ENCODE measurements around the gene CACNA2D2. TPM values are rescaled to one million over a fixed set of nuclear protein-coding genes. Genes with fewer than 3 reads are reported as not detected.

Gene CACNA2D2
- total and polyA plus RNA-seq, 2 donors (not counting 1 experiment from before 2014, with no cell fraction given), result 0.06 TPM; not detected in 1

DNA sequence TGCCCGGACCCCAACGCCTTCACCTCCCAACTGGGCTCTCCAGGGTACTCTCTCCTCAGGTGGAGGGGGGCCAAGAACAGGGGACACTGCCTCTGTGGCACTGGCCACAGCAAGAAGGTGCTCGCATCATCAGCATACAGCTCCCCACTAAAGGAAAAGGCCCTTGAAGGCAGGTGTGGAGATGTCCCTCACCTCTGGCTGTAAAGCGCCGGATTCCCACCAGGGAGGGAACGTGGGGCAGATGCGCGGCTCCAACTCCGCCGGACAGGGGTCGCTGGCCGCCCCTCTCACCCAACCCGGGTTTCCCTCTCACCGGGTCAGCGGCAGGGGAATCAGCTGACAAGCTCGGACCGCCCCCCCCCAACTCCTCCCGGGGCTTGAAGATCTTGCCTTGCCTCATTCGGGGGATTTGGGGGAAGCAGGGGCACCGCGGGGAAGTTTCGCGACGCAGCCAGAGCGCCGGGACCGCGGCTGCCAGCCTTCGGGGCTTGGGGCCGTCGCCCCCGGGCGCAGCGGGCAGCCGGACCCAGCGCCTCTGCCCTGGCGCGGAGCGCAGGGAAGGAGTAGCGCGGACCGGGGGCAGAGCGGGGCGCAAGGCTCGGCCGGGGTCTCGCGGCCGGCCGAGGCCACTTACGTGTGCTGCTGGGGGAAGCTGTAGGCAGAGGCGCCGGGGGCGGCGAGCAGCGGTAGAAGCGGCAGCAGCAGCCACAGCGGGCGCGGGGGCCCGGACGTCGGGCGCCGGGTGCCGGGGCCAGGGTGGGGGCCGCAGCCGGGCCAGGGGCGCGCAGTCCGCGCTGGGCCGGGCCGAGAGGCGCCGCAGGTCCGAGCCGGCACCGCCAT, 630 bp downstream of the CACNA2D2 start:
- Histone ChIP-seq H3K4me2 (ENCODE audit: extremely low read depth, insufficient read depth, low read length) (no peak overlapping the region), H3K9me3 (ENCODE audit: control insufficient read depth, insufficient read depth, low read depth, low read length) (no peaks in the 10 kb centered on the region), H3K27me3 (ENCODE audit: control insufficient read depth, insufficient read depth, low read length) (peaks cover 25% of the 10 kb centered on the region), H2AFZ (ENCODE audit: low read length) (no peak overlapping the region), H3K79me2 (ENCODE audit: control insufficient read depth, insufficient read depth, low read length) (no peaks in the 10 kb centered on the region), H3K4me1 (ENCODE audit: control insufficient read depth, extremely low read depth, insufficient read depth, low read length) (no peaks in the 10 kb centered on the region), H3K36me3 (ENCODE audit: control insufficient read depth, insufficient read depth, low read length) (no peaks in the 10 kb centered on the region), H3K9ac (ENCODE audit: insufficient read depth, low read length) (no peak overlapping the region), H4K20me1 (ENCODE audit: control insufficient read depth, extremely low read depth, insufficient read depth, low read length) (no peaks in the 10 kb centered on the region), H3K4me3 (replicated peaks in 1 of 4; ENCODE audit: control extremely low read depth in 1 of 4, insufficient read depth in 1 of 4, low read depth in 3 of 4, low read length in 4 of 4) (no peak overlapping the region), H3K27ac (ENCODE audit: insufficient read depth, low read length) (no peak overlapping the region)
- DNase-seq (ENCODE audit: low read depth in 2 of 2), result no peak
- TF ChIP-seq, protein P1, sequence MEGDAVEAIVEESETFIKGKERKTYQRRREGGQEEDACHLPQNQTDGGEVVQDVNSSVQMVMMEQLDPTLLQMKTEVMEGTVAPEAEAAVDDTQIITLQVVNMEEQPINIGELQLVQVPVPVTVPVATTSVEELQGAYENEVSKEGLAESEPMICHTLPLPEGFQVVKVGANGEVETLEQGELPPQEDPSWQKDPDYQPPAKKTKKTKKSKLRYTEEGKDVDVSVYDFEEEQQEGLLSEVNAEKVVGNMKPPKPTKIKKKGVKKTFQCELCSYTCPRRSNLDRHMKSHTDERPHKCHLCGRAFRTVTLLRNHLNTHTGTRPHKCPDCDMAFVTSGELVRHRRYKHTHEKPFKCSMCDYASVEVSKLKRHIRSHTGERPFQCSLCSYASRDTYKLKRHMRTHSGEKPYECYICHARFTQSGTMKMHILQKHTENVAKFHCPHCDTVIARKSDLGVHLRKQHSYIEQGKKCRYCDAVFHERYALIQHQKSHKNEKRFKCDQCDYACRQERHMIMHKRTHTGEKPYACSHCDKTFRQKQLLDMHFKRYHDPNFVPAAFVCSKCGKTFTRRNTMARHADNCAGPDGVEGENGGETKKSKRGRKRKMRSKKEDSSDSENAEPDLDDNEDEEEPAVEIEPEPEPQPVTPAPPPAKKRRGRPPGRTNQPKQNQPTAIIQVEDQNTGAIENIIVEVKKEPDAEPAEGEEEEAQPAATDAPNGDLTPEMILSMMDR (conservative IDR thresholded peaks at IDR 0.05 in 1 of 2, IDR thresholded peaks at IDR 0.05 in 1 of 2; ENCODE audit: low read depth in 1 of 2, low read length in 2 of 2), result no peak
- peak; percentile 67 for TF ChIP-seq EZH2 (IDR thresholded peaks at IDR 0.05; ENCODE audit: low read length, missing control alignments)

DNA sequence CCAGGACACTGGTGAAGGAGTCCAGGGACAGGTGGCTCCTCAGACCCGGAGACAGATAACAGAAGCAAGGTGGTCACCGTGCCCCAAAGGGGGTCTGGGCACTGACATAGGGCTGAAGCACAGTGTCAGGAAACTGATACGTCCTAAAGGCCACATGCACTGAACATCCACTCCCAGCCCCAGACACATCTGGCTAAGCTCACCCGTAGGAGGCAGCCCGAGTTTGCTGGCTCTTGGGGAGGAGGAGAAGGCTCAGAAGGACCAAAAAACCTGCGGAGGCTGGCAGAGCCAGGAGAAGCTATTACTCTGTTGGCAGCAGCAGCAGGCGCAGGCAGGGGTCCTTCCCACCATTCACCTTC, 1.2 kb downstream of the CACNA2D2 start:
- Histone ChIP-seq H3K9me3 (ENCODE audit: control insufficient read depth, insufficient read depth, low read depth, low read length) (no peaks in the 10 kb centered on the region), H3K4me1 (ENCODE audit: control insufficient read depth, extremely low read depth, insufficient read depth, low read length) (no peaks in the 10 kb centered on the region), H3K4me2 (ENCODE audit: extremely low read depth, insufficient read depth, low read length) (no peak overlapping the region), H2AFZ (ENCODE audit: low read length) (no peak overlapping the region), H3K4me3 (replicated peaks in 1 of 4; ENCODE audit: control extremely low read depth in 1 of 4, insufficient read depth in 1 of 4, low read depth in 3 of 4, low read length in 4 of 4) (no peak overlapping the region), H3K36me3 (ENCODE audit: control insufficient read depth, insufficient read depth, low read length) (no peaks in the 10 kb centered on the region), H3K27ac (ENCODE audit: insufficient read depth, low read length) (no peak overlapping the region), H4K20me1 (ENCODE audit: control insufficient read depth, extremely low read depth, insufficient read depth, low read length) (no peaks in the 10 kb centered on the region), H3K27me3 (ENCODE audit: control insufficient read depth, insufficient read depth, low read length) (peaks cover 25% of the 10 kb centered on the region), H3K79me2 (ENCODE audit: control insufficient read depth, insufficient read depth, low read length) (no peaks in the 10 kb centered on the region), H3K9ac (ENCODE audit: insufficient read depth, low read length) (no peak overlapping the region)
- TF ChIP-seq EZH2 (IDR thresholded peaks at IDR 0.05; ENCODE audit: low read length, missing control alignments), result peak; percentile 30
- TF ChIP-seq, protein P1 (conservative IDR thresholded peaks at IDR 0.05 in 1 of 2, IDR thresholded peaks at IDR 0.05 in 1 of 2; ENCODE audit: low read depth in 1 of 2, low read length in 2 of 2), result no peak
- DNase-seq (ENCODE audit: low read depth in 2 of 2), result no peak

DNA sequence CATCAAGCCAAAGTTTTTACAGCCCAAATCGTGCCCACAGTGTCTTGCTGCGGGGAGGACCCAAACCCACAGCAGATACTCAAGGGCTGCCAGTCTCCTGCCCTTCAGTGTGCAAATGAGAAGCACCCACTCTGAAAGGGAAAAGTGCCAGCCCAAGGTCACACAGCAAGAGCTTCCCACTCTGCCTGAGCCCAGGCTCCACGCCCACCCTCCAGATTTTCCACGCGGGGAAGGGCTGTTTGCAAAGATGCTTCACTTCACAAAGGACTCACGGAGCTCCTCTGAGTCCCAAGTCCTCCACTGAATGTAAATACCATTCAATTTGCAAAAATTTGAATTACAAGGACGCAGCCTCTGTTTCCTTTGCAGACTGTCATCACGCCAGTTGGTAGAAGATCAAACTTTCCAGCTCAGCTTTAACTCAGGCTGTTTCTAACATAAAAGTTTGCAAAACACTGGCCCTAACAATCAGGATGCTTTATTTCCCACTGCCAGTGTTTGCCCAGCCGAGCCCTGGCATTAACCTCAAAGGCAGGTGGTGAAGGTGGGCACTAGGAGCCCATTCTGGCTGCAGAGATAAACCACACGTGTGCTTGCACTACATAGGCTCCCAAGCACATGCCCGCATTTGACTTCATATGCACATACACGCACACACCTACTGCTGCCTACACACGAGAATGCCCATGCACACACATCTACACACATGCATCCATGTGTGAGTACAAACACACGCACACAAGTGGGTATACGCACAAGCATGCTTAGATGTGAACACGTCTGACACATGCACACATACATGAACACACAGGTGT, 7.6 kb downstream of the CACNA2D2 start:
- Histone ChIP-seq H3K79me2 (ENCODE audit: control insufficient read depth, insufficient read depth, low read length) (no peaks in the 10 kb centered on the region), H3K4me2 (ENCODE audit: extremely low read depth, insufficient read depth, low read length) (no peak overlapping the region), H3K4me1 (ENCODE audit: control insufficient read depth, extremely low read depth, insufficient read depth, low read length) (no peaks in the 10 kb centered on the region), H3K27me3 (ENCODE audit: control insufficient read depth, insufficient read depth, low read length) (no peaks in the 10 kb centered on the region), H3K9me3 (ENCODE audit: control insufficient read depth, insufficient read depth, low read depth, low read length) (no peaks in the 10 kb centered on the region), H2AFZ (ENCODE audit: low read length) (no peak overlapping the region), H4K20me1 (ENCODE audit: control insufficient read depth, extremely low read depth, insufficient read depth, low read length) (no peaks in the 10 kb centered on the region), H3K36me3 (ENCODE audit: control insufficient read depth, insufficient read depth, low read length) (no peaks in the 10 kb centered on the region), H3K9ac (ENCODE audit: insufficient read depth, low read length) (no peak overlapping the region), H3K27ac (ENCODE audit: insufficient read depth, low read length) (no peak overlapping the region), H3K4me3 (replicated peaks in 1 of 4; ENCODE audit: control extremely low read depth in 1 of 4, insufficient read depth in 1 of 4, low read depth in 3 of 4, low read length in 4 of 4) (no peak overlapping the region)
- TF ChIP-seq, protein P1 (conservative IDR thresholded peaks at IDR 0.05 in 1 of 2, IDR thresholded peaks at IDR 0.05 in 1 of 2; ENCODE audit: low read depth in 1 of 2, low read length in 2 of 2), result no peak
- TF ChIP-seq EZH2 (IDR thresholded peaks at IDR 0.05; ENCODE audit: low read length, missing control alignments), result no peak
- no peak for DNase-seq (ENCODE audit: low read depth in 2 of 2)

Data from fibroblast of lung (primary cell).